D721Med (cell line): ENCODE results near the gene OSR1.

Experiments used
- DNase-seq: peaks from one replicate; pipeline ENCODE4 v3.0.0; 2011; ENCODE audit warnings: low spot score; ENCODE audit not compliant: insufficient read length
- FAIRE-seq: peaks from 2 replicates; lab custom pipeline; 2011; peaks lifted over from hg19 to GRCh38; lab: Jason Lieb, UNC
- TF ChIP-seq, protein P1 (sequence below): IDR thresholded peaks from 2 replicates; pipeline ENCODE4 v1.5.1; 2012; ENCODE audit warnings: mild to moderate bottlenecking, control low read depth; ENCODE audit not compliant: insufficient read depth; ENCODE audit errors: missing control alignments

OSR1 gene

DNA sequence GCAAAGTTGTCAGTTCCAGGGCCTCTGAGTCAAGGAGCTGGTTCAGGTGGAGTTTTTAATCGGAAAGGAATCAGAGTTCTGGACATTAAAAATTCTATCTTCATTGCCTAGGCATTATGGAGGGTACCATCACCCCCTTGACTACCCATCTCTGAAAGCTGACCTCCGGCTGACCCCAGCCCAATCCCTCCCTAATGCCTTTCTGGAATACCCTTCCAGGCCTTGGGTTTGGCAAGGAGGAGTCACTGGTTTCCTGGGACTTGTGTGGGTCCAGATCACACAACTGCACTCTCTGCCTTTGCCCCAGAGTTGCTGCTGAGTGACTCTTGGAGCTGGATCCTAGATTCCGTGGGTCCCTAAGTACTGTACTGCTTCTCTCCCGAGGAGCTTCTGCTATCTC, 1.0 kb upstream of the OSR1 start:
- no peak for FAIRE-seq
- TF ChIP-seq, protein P1, sequence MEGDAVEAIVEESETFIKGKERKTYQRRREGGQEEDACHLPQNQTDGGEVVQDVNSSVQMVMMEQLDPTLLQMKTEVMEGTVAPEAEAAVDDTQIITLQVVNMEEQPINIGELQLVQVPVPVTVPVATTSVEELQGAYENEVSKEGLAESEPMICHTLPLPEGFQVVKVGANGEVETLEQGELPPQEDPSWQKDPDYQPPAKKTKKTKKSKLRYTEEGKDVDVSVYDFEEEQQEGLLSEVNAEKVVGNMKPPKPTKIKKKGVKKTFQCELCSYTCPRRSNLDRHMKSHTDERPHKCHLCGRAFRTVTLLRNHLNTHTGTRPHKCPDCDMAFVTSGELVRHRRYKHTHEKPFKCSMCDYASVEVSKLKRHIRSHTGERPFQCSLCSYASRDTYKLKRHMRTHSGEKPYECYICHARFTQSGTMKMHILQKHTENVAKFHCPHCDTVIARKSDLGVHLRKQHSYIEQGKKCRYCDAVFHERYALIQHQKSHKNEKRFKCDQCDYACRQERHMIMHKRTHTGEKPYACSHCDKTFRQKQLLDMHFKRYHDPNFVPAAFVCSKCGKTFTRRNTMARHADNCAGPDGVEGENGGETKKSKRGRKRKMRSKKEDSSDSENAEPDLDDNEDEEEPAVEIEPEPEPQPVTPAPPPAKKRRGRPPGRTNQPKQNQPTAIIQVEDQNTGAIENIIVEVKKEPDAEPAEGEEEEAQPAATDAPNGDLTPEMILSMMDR: no peak

DNA sequence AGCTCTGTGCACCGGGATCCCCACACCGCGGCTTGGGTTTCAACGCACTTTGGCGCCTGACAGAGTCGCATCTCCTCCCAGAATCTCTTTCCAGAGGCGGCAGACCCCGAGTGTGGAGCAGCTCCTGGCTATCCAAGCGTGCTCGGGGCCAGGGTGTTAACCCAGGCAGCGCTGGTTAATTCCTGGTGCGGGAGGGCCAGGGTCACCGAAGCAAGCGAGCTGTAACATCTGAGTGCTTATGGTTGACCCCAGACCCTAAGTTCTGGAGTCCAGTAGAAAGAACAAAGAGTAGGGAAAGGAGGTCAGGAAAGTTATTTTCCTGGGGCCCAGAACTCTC, 566 bp upstream of the OSR1 start:
- DNase-seq: no peak
- no peak for FAIRE-seq
- TF ChIP-seq, protein P1: no peak

More for the DNA sequence above, 1.0 kb upstream of the OSR1 start:
- DNase-seq: no peak

DNA sequence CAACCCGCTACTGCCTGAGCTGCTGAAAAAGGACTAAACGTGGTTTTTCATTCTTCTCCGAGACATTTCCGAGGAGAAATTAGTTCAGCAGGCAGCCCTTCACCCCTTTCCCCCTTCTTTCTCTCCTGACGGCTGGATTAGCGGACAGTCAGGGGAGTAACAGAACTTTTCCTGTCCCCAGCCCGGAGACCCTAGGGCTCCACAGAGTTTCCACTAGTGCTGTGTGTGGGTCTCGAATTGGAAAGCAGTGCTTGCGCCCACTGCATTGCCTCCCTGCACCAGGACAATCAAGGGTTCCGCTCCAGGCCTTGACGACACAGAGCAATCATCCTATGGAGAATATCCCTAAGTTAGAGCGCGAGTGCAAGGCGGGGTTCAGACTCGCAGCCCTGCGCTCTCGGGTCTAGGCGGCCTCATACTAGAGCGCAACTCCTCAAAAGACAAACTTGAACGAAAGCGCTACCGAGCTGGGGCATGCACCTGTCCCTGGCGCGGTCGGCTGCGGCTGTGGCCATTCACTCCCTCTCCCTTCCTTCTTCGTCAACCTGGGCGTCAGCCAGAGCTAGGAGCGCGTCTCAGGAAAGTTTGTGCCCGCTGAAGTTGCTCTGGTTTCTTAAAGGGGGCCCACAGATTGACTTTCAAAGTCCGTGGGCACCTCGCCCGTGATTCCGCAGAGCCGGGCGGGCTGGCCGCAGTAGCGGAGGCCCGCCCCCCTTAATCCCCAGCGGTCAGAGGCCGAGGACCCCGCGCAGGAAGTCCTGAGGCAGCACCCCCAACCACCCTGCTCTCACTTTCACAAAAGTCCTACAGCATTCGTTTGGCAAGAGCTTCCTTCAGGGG, 801 bp downstream of the OSR1 start:
- DNase-seq (no peak), FAIRE-seq (no peak)
- TF ChIP-seq, protein P1: no peak

DNA sequence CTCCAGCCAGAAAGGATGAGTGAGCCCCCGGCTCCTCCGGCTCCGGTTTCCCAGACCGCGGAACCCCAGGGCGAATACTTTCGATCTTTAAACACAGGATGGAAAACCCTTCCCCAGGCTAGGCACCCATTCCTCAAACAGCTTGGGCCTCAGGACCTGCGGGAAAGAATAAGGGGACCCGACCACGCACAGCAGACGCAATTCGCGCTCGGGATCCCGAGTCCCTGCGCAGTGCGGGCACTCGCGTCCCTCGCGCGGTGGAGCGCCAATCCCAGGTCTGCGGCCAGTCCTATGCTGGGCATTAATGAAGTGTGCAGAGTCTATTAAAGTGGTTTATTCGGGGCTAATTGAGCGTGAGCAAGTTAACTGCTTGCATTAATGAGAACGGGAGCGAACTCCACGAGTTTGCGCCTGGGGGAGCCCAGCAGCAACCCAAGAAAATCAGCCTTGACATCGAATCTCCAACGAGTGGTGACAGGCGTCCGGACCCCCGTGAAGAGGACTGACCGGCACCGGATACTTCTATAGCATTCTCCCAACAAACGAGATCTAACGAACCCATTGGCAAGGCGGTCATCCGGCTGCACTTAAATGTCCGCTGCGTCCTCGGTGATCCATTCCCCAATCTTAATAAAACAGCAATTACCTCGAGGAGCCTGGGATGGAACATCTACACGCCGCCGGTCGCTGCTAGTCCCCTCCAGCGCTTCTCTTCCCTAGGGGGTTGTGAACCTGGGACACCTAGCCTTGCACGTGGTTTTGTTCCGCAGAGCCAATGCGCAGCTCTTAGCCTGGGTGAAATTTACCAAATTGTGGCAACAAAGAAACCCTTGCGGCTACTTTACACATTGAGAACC, 1.6 kb downstream of the OSR1 start:
- TF ChIP-seq, protein P1: no peak
- DNase-seq (no peak), FAIRE-seq (no peak)

DNA sequence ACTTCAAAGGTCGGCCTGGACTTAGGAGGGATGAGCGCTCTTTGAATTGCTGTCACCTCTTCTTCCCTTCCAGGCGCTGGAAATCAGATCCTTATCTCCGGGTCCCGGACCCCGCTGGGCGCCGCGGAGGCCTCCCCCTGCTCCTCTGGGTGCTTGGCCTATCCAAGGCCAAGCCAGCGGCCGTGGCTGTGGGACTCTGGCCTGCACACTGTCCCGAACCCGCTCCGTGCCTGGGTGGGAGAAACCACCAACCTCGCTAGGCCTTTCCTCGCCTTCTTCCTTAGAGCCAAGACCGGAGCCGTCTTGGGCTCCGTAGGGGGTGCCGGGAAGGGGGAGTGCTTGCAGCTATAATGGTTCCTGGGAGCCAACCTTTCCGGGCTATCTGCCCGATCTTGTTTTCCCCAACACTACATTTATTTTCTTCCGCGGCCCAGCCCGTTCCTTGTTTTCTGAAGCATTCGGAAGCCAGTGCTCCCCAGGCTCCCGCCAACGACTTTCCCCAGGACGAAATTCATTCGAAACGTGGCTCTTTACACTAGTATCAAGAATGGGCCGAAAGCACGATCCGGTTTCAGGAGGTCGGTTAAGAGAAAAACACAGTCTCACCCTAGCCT, 2.4 kb downstream of the OSR1 start:
- TF ChIP-seq, protein P1: no peak
- DNase-seq (no peak), FAIRE-seq (no peak)

DNA sequence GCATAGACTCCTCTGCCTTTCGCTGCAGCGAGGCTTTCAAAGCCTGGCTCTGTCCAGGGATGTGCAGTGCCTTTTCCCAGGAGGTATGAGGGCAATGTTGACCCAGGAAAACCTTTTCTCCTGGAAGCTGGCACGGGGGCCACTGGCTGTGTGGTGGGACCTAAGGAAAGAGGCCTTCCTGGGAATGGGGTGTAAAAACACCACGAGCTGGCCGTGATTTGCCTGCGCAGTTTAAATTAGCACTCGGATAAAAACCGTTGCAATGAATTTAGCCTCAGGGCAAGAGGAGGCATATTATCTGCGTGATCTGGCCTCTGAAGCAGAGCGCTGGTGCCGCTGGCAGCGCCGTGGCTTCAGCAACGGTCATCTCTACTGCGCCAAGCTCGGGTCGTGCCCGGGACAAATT, 3.0 kb downstream of the OSR1 start:
- TF ChIP-seq, protein P1: no peak
- DNase-seq: no peak
- no peak for FAIRE-seq
